Measurements from ENCODE around the gene PPM1H.

DNA sequence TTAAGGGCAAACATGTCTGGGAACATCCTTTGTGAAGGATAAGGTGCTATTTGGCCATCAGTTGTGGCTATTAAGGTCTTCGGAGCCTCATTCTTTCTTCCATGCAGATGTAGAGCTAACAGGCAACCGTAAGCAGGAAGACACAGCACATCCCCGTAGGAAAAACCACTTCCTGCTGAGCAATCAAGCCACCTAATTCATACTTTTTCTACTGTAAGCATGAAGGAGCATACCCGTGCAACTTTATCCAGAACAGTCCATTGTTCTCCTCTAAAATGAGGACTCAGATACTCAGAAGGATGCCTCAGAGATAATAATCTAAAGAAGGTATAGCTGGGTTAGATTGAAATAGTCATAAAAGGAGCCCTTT lies 232.0 kb downstream of the PPM1H start:
- TF ChIP-seq, protein P1, sequence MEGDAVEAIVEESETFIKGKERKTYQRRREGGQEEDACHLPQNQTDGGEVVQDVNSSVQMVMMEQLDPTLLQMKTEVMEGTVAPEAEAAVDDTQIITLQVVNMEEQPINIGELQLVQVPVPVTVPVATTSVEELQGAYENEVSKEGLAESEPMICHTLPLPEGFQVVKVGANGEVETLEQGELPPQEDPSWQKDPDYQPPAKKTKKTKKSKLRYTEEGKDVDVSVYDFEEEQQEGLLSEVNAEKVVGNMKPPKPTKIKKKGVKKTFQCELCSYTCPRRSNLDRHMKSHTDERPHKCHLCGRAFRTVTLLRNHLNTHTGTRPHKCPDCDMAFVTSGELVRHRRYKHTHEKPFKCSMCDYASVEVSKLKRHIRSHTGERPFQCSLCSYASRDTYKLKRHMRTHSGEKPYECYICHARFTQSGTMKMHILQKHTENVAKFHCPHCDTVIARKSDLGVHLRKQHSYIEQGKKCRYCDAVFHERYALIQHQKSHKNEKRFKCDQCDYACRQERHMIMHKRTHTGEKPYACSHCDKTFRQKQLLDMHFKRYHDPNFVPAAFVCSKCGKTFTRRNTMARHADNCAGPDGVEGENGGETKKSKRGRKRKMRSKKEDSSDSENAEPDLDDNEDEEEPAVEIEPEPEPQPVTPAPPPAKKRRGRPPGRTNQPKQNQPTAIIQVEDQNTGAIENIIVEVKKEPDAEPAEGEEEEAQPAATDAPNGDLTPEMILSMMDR (conservative IDR thresholded peaks at IDR 0.05; ENCODE audit: low read depth, low read length), result no peak
- no peak for TF ChIP-seq EZH2 (IDR thresholded peaks at IDR 0.05; ENCODE audit: borderline replicate concordance, low read depth, low read length, poor library complexity, severe bottlenecking)

Data from A673 (cell line).